Mucosa of stomach (tissue), 1 donor: ENCODE measurements around the gene AUNIP.
A peak's percentile ranks its signal among the peaks of the same experiment; 100 is the strongest.

Experiments used
- H3K27me3 ChIP-seq: one replicate; pipeline ENCODE4 v1.7.0; 2013; ENCODE audit warnings: mild to moderate bottlenecking, low read length; ENCODE audit not compliant: control insufficient read depth, insufficient read depth
- H3K36me3 ChIP-seq: one replicate; pipeline ENCODE4 v1.7.0; 2013; ENCODE audit warnings: low read length; ENCODE audit not compliant: control insufficient read depth, insufficient read depth
- H3K4me1 ChIP-seq: one replicate; pipeline ENCODE4 v1.7.0; 2013; ENCODE audit warnings: mild to moderate bottlenecking, low read length; ENCODE audit not compliant: control insufficient read depth, insufficient read depth
- H3K4me3 ChIP-seq: one replicate; pipeline ENCODE4 v1.7.0; 2013; ENCODE audit warnings: low read length
- H3K9ac ChIP-seq: one replicate; pipeline ENCODE4 v1.7.0; 2013; ENCODE audit warnings: mild to moderate bottlenecking, low read length, moderate library complexity
- H3K9me3 ChIP-seq: one replicate; pipeline ENCODE4 v1.7.0; 2013; ENCODE audit warnings: mild to moderate bottlenecking, low read length, moderate library complexity; ENCODE audit not compliant: control insufficient read depth
- donor health status: Pancreatic carcinoma.

Gene AUNIP

GRCh38 chr1:25899792-25900191 is 40.5 kb upstream of the AUNIP start:
- Histone ChIP-seq H3K27me3 (no peaks in the 10 kb centered on the region), H3K36me3 (no peaks in the 10 kb centered on the region), H3K4me1 (peaks cover 16% of the 10 kb centered on the region), H3K4me3 (no peak overlapping the region), H3K9ac (no peak overlapping the region), H3K9me3 (no peaks in the 10 kb centered on the region)

DNA sequence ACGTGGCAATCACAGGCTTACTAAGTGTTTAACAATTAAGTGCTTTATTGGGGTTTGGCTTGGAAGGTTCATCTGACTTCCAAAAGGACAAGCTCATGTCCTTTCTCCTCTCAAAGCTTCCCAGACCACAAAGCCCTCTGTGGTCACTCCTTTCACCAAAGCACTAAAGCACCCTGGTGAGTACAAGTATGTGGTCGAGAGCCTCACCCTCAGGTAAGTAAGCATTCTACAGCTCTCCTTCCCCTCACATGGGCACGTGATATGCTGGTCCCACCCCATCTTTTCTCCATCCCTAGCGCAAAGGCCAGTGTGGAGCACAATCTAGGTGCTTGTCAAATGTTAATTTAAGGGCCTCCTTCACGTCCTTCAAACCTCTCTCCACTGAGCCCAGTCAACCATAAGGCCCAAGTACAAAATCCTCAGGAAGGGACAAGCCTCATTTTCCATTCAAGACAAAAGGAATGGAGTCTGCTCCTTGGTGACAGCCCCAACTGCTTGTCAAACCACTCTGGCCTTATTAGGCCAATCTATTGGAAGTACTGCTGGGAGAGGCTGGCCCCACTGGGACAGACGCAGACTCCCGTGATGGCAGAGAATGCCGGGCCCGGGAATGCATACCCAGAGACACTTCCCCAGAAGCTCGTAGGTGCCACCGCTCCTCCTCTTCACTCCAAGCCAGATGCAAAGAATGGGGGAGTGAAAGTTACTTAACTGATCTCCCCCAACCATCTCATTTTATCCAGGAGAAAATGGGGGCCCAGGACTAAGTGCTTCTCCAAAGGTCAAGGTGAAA is 39.2 kb upstream of the AUNIP start:
- H3K9me3 ChIP-seq = no peaks in the 10 kb centered on the region
- no peak overlapping the region for H3K9ac ChIP-seq
- no peaks in the 10 kb centered on the region for H3K27me3 ChIP-seq
- no peaks in the 10 kb centered on the region for H3K36me3 ChIP-seq
- no peak overlapping the region for H3K4me3 ChIP-seq
- H3K4me1 ChIP-seq = peaks cover 15% of the 10 kb centered on the region

DNA sequence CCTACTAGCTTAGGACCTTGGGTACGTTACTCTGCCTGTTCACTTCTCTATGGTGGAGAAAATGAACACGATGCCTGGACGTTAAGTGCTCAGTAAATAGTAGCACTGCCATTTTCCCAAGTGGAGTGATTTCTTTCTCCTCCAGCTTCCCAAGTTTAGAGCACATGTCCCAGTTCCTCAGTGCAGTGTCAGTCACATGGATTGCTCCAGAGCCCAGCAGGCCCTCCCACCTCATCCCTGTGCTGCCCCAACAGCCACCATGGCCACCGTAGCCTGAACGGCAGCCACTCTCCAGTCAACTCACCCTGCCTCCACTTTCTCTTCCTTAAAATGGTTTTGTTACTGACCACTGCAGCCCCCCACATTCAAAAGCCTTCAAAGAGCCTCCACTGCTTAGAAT is 38.5 kb upstream of the AUNIP start:
- Histone ChIP-seq H3K9me3 (no peaks in the 10 kb centered on the region), H3K4me1 (peaks cover 18% of the 10 kb centered on the region), H3K36me3 (no peaks in the 10 kb centered on the region), H3K9ac (no peak overlapping the region), H3K27me3 (no peaks in the 10 kb centered on the region), H3K4me3 (no peak overlapping the region)

- Histone ChIP-seq H3K27me3 (no peaks in the 10 kb centered on the region), H3K4me1 (peaks cover 23% of the 10 kb centered on the region), H3K9ac (no peak overlapping the region), H3K4me3 (no peak overlapping the region), H3K9me3 (no peaks in the 10 kb centered on the region), H3K36me3 (no peaks in the 10 kb centered on the region)
Observed at GRCh38 chr1:25896266-25896665, 37.0 kb upstream of the AUNIP start.

DNA sequence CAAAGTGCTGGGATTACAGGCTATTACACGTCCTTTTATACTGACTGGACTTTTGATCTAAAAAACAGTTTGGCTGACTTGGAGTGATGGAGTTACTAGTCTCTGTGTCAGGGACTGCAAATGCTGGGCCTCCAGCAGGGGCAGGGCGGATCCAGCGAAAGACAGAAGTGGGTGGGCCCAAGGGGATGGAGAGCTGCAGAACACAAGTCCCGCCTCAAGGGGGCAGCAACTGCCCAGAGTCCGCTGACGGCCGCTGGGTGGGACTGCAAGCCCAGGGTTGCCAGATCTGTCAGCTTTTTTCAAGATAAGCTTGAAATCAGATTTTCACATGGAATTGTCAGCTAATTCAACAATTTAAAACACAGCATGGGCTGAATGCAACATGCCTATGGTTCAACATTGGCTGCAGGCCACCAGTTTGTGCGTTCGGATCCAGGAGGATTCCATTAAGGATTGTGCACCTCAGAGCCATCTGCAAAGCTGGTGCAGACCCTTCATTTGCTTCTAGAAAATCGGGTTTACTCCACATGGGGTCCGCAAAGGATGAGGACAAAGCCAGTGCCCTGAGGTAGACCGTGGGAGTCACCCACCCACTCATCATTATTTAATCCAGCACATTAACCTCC is 36.2 kb upstream of the AUNIP start:
- Histone ChIP-seq H3K27me3 (no peaks in the 10 kb centered on the region), H3K4me3 (no peak overlapping the region), H3K9me3 (no peaks in the 10 kb centered on the region), H3K9ac (peak overlapping the region; percentile 22), H3K36me3 (no peaks in the 10 kb centered on the region), H3K4me1 (peaks cover 31% of the 10 kb centered on the region)

- H3K9me3 ChIP-seq = no peaks in the 10 kb centered on the region
- no peaks in the 10 kb centered on the region for H3K27me3 ChIP-seq
- no peak overlapping the region for H3K4me3 ChIP-seq
- H3K36me3 ChIP-seq = no peaks in the 10 kb centered on the region
- H3K4me1 ChIP-seq = peaks cover 44% of the 10 kb centered on the region
- peak overlapping the region; percentile 12 for H3K9ac ChIP-seq
Observed at GRCh38 chr1:25893116-25893515, 33.9 kb upstream of the AUNIP start.

GRCh38 chr1:25891606-25892005 is 32.3 kb upstream of the AUNIP start:
- no peaks in the 10 kb centered on the region for H3K36me3 ChIP-seq
- no peak overlapping the region for H3K9ac ChIP-seq
- no peaks in the 10 kb centered on the region for H3K27me3 ChIP-seq
- H3K4me3 ChIP-seq = no peak overlapping the region
- peaks cover 44% of the 10 kb centered on the region for H3K4me1 ChIP-seq
- no peaks in the 10 kb centered on the region for H3K9me3 ChIP-seq

DNA sequence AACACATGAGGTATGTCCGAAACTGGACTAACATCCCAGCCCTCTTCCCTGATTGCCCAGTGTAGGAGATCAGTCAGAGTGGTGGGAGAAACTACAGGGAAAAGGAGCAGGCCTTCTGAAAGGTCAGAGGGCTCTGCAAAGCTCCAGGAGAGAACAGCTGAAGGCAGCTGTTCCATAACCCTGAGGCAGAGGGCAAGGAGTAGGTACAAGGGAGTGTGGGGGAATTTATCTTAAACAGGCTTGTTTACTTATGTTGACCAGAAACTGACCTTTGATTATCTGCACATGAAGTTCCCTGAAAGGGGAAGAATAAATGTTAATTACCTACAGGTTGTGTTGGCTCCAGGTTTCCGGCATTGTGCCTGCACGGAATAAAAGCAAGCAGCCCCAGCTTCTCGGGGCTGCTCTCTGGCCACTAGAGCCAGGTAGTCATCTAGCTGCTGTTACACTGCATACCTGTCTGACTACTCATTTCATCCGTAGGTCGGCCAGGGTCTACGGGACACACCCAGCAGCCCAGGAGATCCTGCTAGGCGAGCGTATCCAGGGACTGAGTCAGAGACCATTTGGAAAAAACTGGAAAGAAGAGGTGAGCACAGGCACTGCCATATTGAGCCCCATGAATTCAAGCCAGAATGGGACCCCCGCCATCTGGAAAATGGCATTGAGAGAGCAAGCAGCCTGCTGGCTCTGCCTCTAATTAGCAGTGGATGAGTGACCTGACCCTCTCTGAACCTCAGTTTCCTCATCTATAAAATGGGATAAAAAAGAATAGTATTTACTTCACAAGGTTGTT is 31.2 kb upstream of the AUNIP start:
- Histone ChIP-seq H3K27me3 (no peaks in the 10 kb centered on the region), H3K4me3 (no peak overlapping the region), H3K9ac (peak overlapping the region; percentile 26), H3K4me1 (peaks cover 38% of the 10 kb centered on the region), H3K9me3 (no peaks in the 10 kb centered on the region), H3K36me3 (no peaks in the 10 kb centered on the region)

- Histone ChIP-seq H3K4me3 (no peak overlapping the region), H3K9me3 (no peaks in the 10 kb centered on the region), H3K27me3 (no peaks in the 10 kb centered on the region), H3K9ac (peak overlapping the region; percentile 26), H3K36me3 (no peaks in the 10 kb centered on the region), H3K4me1 (peaks cover 31% of the 10 kb centered on the region)
Observed at GRCh38 chr1:25889470-25889869, 30.2 kb upstream of the AUNIP start.

- peaks cover 31% of the 10 kb centered on the region for H3K4me1 ChIP-seq
- H3K27me3 ChIP-seq = no peaks in the 10 kb centered on the region
- no peaks in the 10 kb centered on the region for H3K9me3 ChIP-seq
- no peak overlapping the region for H3K9ac ChIP-seq
- no peak overlapping the region for H3K4me3 ChIP-seq
- no peaks in the 10 kb centered on the region for H3K36me3 ChIP-seq
Observed at GRCh38 chr1:25888426-25888987, 29.2 kb upstream of the AUNIP start.

DNA sequence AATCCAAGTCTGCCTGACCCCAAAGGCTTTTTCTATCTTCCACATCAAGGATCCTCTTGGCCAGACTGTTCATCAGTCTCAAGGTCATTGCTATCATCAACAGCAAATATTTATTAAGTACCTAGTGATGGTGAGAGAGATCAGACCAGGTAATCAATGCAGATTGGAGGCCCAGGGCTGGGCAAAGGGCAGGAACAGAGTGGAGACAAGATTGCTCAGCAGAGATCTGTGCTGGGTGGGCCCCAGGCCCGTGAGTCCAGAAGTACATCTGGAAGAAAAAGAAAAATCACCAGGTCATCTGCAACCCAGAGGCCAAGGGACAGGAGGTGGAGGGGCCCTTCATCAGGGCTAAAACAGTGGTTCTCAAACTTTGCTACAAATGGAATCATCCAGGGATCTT is 26.3 kb upstream of the AUNIP start:
- Histone ChIP-seq H3K9ac (no peak overlapping the region), H3K4me1 (peaks cover 14% of the 10 kb centered on the region), H3K36me3 (no peaks in the 10 kb centered on the region), H3K4me3 (no peak overlapping the region), H3K27me3 (no peaks in the 10 kb centered on the region), H3K9me3 (no peaks in the 10 kb centered on the region)

- Histone ChIP-seq H3K9ac (no peak overlapping the region), H3K4me1 (peaks cover 10% of the 10 kb centered on the region), H3K36me3 (no peaks in the 10 kb centered on the region), H3K4me3 (no peak overlapping the region), H3K27me3 (no peaks in the 10 kb centered on the region), H3K9me3 (no peaks in the 10 kb centered on the region)
Observed at GRCh38 chr1:25881266-25881665, 22.0 kb upstream of the AUNIP start.
